CD4-positive, alpha-beta memory T cell (primary cell): Measurements from ENCODE around the gene MCF2L. TPM values are rescaled to one million over a fixed set of nuclear protein-coding genes. Genes with fewer than 3 reads are reported as not detected.

Experiments used
- CTCF ChIA-PET: fragments of 350-600 bp; sonication (Branson Sonifier 250); formaldehyde crosslinking; loops from one replicate; lab custom pipeline; 2021; ENCODE audit warnings: inconsistent platforms; ENCODE audit not compliant: partially characterized antibody; lab: Charles Lee
- POLR2A ChIA-PET: fragments of 350-600 bp; sonication (Branson Sonifier 250); formaldehyde crosslinking; loops from one replicate; lab custom pipeline; 2021; ENCODE audit not compliant: partially characterized antibody; lab: Charles Lee
- DNase-seq, 5 donors: peaks; one replicate each; pipeline versions ENCODE4 v3.0.0 to v3.0.0-alpha.2; 2020 to 2022; ENCODE audit warnings: mixed read lengths in 1 of 5
- H3K27ac ChIP-seq: one replicate; pipeline ENCODE4 v1.7.0; 2013; ENCODE audit warnings: low read depth, low read length
- H3K27me3 ChIP-seq: 2 replicates; pipeline ENCODE4 v1.7.0; 2013; ENCODE audit warnings: mild to moderate bottlenecking, low read length, moderate library complexity; ENCODE audit not compliant: insufficient read depth
- H3K36me3 ChIP-seq: 2 replicates; pipeline ENCODE4 v1.7.0; 2013; ENCODE audit warnings: mild to moderate bottlenecking, low read length, moderate library complexity; ENCODE audit not compliant: insufficient read depth
- H3K4me1 ChIP-seq: 2 replicates; pipeline ENCODE4 v1.7.0; 2013; ENCODE audit warnings: mild to moderate bottlenecking, low read length, moderate library complexity; ENCODE audit not compliant: insufficient read depth
- H3K4me3 ChIP-seq, 2 donors: one replicate each; pipeline ENCODE4 v1.7.0; 2013; ENCODE audit warnings: low read length in 2 of 2, mild to moderate bottlenecking in 1 of 2
- H3K9me3 ChIP-seq, 2 donors: one replicate each; pipeline ENCODE4 v1.7.0; 2013; ENCODE audit warnings: low read length in 2 of 2, control low read depth in 1 of 2; ENCODE audit not compliant: control insufficient read depth in 1 of 2
- H3K27ac Mint-ChIP-seq, 7 donors: one replicate each; pipeline ENCODE4 v1.8.0; 2020 to 2021; ENCODE audit warnings: mixed read lengths in 7 of 7, mild to moderate bottlenecking in 6 of 7, inconsistent platforms in 3 of 7, moderate library complexity in 3 of 7
- H3K27me3 Mint-ChIP-seq, 2 donors: one replicate each; pipeline ENCODE4 v1.8.0; 2020 to 2021; ENCODE audit warnings: mixed read lengths in 2 of 2
- H3K36me3 Mint-ChIP-seq, 2 donors: one replicate each; pipeline ENCODE4 v1.8.0; 2020 to 2021; ENCODE audit warnings: mixed read lengths in 2 of 2, inconsistent platforms in 1 of 2, mild to moderate bottlenecking in 1 of 2
- H3K4me1 Mint-ChIP-seq, 4 donors: one replicate each; pipeline ENCODE4 v1.8.0; 2020 to 2021; ENCODE audit warnings: mixed read lengths in 4 of 4, mild to moderate bottlenecking in 1 of 4
- H3K4me3 Mint-ChIP-seq, 8 donors: one replicate each; pipeline ENCODE4 v1.8.0; 2020 to 2021; ENCODE audit warnings: mixed read lengths in 8 of 8, mild to moderate bottlenecking in 7 of 8, moderate library complexity in 6 of 8, inconsistent platforms in 3 of 8
- H3K9me3 Mint-ChIP-seq, 8 donors: one replicate each; pipeline ENCODE4 v1.8.0; 2020 to 2021; ENCODE audit warnings: mixed read lengths in 8 of 8, mild to moderate bottlenecking in 5 of 8, inconsistent platforms in 3 of 8, moderate library complexity in 1 of 8
- intact Hi-C: fragments of 100-400 bp; cut with micrococcal nuclease; formaldehyde crosslinking; loops from one replicate; pipeline ENCODE4 v1.15.1; 2023
- polyA plus RNA-seq, 2 donors: library from polyadenylated mRNA; unstranded; fragments of 300-500 nt; fragmentation: Illumina TruSeq; gene quantifications; one replicate each; pipeline ENCODE4 v1.2.3, GENCODE V29; 2021
- total RNA-seq, 2 experiments: library from RNA; stranded (reverse); gene quantifications; one replicate each; pipeline ENCODE4 v1.2.3, GENCODE V29; 2021

Gene MCF2L
- total and polyA plus RNA-seq, 4 experiments from 2014 or later, result 0.15 to 18.9 (median 10.4) TPM

GRCh38 chr13:113113846-113114271 is 144.8 kb downstream of the MCF2L start:
- ChIA-PET CTCF (interaction anchor here (0.6 kb wide), 1 partner anchor 193 kb away, joined by 3 read pairs; no protein-coding TSS in a partner anchor), POLR2A (no interaction called here)
- H3K27me3 ChIP-seq, result peaks cover 4% of the 10 kb centered on the region
- no peak overlapping the region for H3K27ac ChIP-seq
- H3K4me1 Mint-ChIP-seq, result no peaks in the 10 kb centered on the region
- H3K4me1 ChIP-seq, result peaks cover 4% of the 10 kb centered on the region
- intact Hi-C loops, result no loop called here
- H3K27me3 Mint-ChIP-seq, result peaks cover 3 to 4% of the 10 kb centered on the region in 2 donors
- no peaks in the 10 kb centered on the region for H3K36me3 Mint-ChIP-seq
- H3K4me3 Mint-ChIP-seq, result no peak overlapping the region
- no peaks in the 10 kb centered on the region for H3K9me3 ChIP-seq
- H3K36me3 ChIP-seq, result no peaks in the 10 kb centered on the region
- no peak for DNase-seq
- H3K9me3 Mint-ChIP-seq, result no peaks in the 10 kb centered on the region
- H3K27ac Mint-ChIP-seq, result no peak overlapping the region
- no peak overlapping the region for H3K4me3 ChIP-seq

- intact Hi-C loops, result no loop called here
Observed at GRCh38 chr13:113114511-113115362, 145.7 kb downstream of the MCF2L start.

GRCh38 chr13:113115363-113116205 is 146.6 kb downstream of the MCF2L start:
- CTCF ChIA-PET, result no interaction called here
- Histone ChIP-seq H3K4me3 (no peak overlapping the region), H3K27me3 (peaks cover 4% of the 10 kb centered on the region), H3K9me3 (no peaks in the 10 kb centered on the region), H3K36me3 (no peaks in the 10 kb centered on the region), H3K27ac (no peak overlapping the region), H3K4me1 (peaks cover 4% of the 10 kb centered on the region)
- POLR2A ChIA-PET, result no interaction called here
- Mint-ChIP-seq H3K9me3 (no peaks in the 10 kb centered on the region), H3K36me3 (no peaks in the 10 kb centered on the region), H3K4me1 (peaks cover 0 to 4% (median 0%) of the 10 kb centered on the region in 4 donors), H3K4me3 (no peak overlapping the region), H3K27me3 (peaks cover 4 to 6% of the 10 kb centered on the region in 2 donors), H3K27ac (no peak overlapping the region)
- DNase-seq, result no peak
- intact Hi-C loops, result no loop called here

More at GRCh38 chr13:113114511-113115362, 145.7 kb downstream of the MCF2L start:
- Mint-ChIP-seq H3K27ac (no peak overlapping the region), H3K36me3 (no peaks in the 10 kb centered on the region), H3K4me3 (no peak overlapping the region), H3K4me1 (peaks cover 0 to 4% (median 0%) of the 10 kb centered on the region in 4 donors), H3K9me3 (no peaks in the 10 kb centered on the region), H3K27me3 (peaks cover 4% of the 10 kb centered on the region in 2 donors)
- DNase-seq, result no peak
- H3K4me3 ChIP-seq, result no peak overlapping the region
- H3K36me3 ChIP-seq, result no peaks in the 10 kb centered on the region
- H3K9me3 ChIP-seq, result no peaks in the 10 kb centered on the region
- H3K27ac ChIP-seq, result no peak overlapping the region
- peaks cover 4% of the 10 kb centered on the region for H3K27me3 ChIP-seq
- H3K4me1 ChIP-seq, result peaks cover 4% of the 10 kb centered on the region
- ChIA-PET POLR2A (no interaction called here), CTCF (no interaction called here)

- CTCF ChIA-PET, result no interaction called here
- no peaks in the 10 kb centered on the region for H3K36me3 Mint-ChIP-seq
- Histone ChIP-seq H3K36me3 (no peaks in the 10 kb centered on the region), H3K4me3 (no peak overlapping the region), H3K27ac (no peak overlapping the region), H3K4me1 (no peaks in the 10 kb centered on the region), H3K27me3 (no peaks in the 10 kb centered on the region), H3K9me3 (no peaks in the 10 kb centered on the region)
- no peak overlapping the region for H3K27ac Mint-ChIP-seq
- no peak overlapping the region for H3K4me3 Mint-ChIP-seq
- POLR2A ChIA-PET, result no interaction called here
- no peak for DNase-seq
- no peaks in the 10 kb centered on the region for H3K9me3 Mint-ChIP-seq
- H3K27me3 Mint-ChIP-seq, result peaks cover 4 to 6% of the 10 kb centered on the region in 2 donors
- intact Hi-C loops, result no loop called here
- H3K4me1 Mint-ChIP-seq, result peaks cover 0 to 4% (median 0%) of the 10 kb centered on the region in 4 donors
Observed at GRCh38 chr13:113116206-113116800, 147.3 kb downstream of the MCF2L start.

GRCh38 chr13:113116871-113117271 is 147.9 kb downstream of the MCF2L start:
- H3K27ac ChIP-seq, result no peak overlapping the region
- Mint-ChIP-seq H3K27me3 (peaks cover 4 to 6% of the 10 kb centered on the region in 2 donors), H3K27ac (no peak overlapping the region), H3K4me1 (peaks cover 0 to 4% (median 0%) of the 10 kb centered on the region in 4 donors), H3K36me3 (no peaks in the 10 kb centered on the region), H3K9me3 (no peaks in the 10 kb centered on the region), H3K4me3 (no peak overlapping the region)
- ChIA-PET CTCF (no interaction called here), POLR2A (no interaction called here)
- H3K27me3 ChIP-seq, result no peaks in the 10 kb centered on the region
- H3K36me3 ChIP-seq, result no peaks in the 10 kb centered on the region
- DNase-seq, result no peak
- H3K4me1 ChIP-seq, result no peaks in the 10 kb centered on the region
- H3K4me3 ChIP-seq, result no peak overlapping the region
- no peaks in the 10 kb centered on the region for H3K9me3 ChIP-seq
- intact Hi-C loops, result no loop called here

DNA sequence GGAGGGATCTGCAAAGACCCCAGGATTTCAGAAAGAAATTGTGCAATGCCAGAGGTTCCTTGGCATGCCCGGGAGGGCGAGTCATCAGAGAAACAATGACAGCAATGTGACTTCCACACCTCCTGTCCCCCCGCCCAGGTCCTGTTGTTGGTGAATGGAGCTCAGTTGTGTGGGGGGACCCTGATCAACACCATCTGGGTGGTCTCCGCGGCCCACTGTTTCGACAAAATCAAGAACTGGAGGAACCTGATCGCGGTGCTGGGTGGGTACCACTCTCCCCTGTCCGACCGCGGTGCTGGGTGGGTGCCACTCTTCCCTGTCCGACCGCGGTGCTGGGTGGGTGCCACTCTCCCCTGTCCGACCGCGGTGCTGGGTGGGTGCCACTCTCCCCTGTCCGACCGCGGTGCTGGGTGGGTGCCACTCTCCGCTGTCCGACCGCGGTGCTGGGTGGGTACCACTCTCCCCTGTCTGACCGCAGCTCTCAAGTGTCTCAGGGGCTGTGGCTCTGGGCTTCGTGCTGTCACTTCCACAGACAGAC is 148.4 kb downstream of the MCF2L start:
- Histone ChIP-seq H3K9me3 (no peaks in the 10 kb centered on the region), H3K27me3 (no peaks in the 10 kb centered on the region), H3K4me1 (no peaks in the 10 kb centered on the region), H3K36me3 (no peaks in the 10 kb centered on the region), H3K4me3 (no peak overlapping the region), H3K27ac (no peak overlapping the region)
- intact Hi-C loops, result no loop called here
- H3K4me1 Mint-ChIP-seq, result peaks cover 0 to 4% (median 0%) of the 10 kb centered on the region in 4 donors
- no peak for DNase-seq
- peaks cover 4 to 6% of the 10 kb centered on the region in 2 donors for H3K27me3 Mint-ChIP-seq
- H3K36me3 Mint-ChIP-seq, result no peaks in the 10 kb centered on the region
- CTCF ChIA-PET, result no interaction called here
- H3K27ac Mint-ChIP-seq, result no peak overlapping the region
- no peaks in the 10 kb centered on the region for H3K9me3 Mint-ChIP-seq
- no peak overlapping the region for H3K4me3 Mint-ChIP-seq
- POLR2A ChIA-PET, result no interaction called here

- ChIA-PET POLR2A (no interaction called here), CTCF (no interaction called here)
- H3K9me3 ChIP-seq, result no peaks in the 10 kb centered on the region
- H3K4me1 ChIP-seq, result no peaks in the 10 kb centered on the region
- Mint-ChIP-seq H3K27ac (no peak overlapping the region), H3K4me1 (peaks cover 0 to 4% (median 0%) of the 10 kb centered on the region in 4 donors), H3K9me3 (no peaks in the 10 kb centered on the region), H3K4me3 (no peak overlapping the region), H3K36me3 (no peaks in the 10 kb centered on the region), H3K27me3 (peaks cover 4 to 6% of the 10 kb centered on the region in 2 donors)
- H3K4me3 ChIP-seq, result no peak overlapping the region
- no peak for DNase-seq
- intact Hi-C loops, result no loop called here
- no peak overlapping the region for H3K27ac ChIP-seq
- no peaks in the 10 kb centered on the region for H3K27me3 ChIP-seq
- no peaks in the 10 kb centered on the region for H3K36me3 ChIP-seq
Observed at GRCh38 chr13:113117911-113118260, 148.9 kb downstream of the MCF2L start.
